HL-60 (cell line): ENCODE measurements around the gene ZFYVE19.

ENCODE experiments used
- DNase-seq, 2 experiments: peaks; one replicate each; pipeline ENCODE4 v3.0.0-alpha.2; 2010 to 2020; ENCODE audit warnings: low read depth in 1 of 2, low spot score in 1 of 2
- H3K27ac ChIP-seq: fragments of 250-450 bp; sonication (Bioruptor Pico); replicated peaks from 2 replicates; pipeline ENCODE4 v1.5.1; 2020; ENCODE audit warnings: mild to moderate bottlenecking, moderate library complexity
- H3K27me3 ChIP-seq: fragments of 250-450 bp; sonication (Bioruptor Pico); 2 replicates; pipeline ENCODE4 v1.5.1; 2021; ENCODE audit warnings: mild to moderate bottlenecking, moderate library complexity; ENCODE audit not compliant: insufficient read depth, poor library complexity, severe bottlenecking
- H3K4me3 ChIP-seq: replicated peaks from 2 replicates; pipeline ENCODE4 v1.5.1; 2011; ENCODE audit warnings: mild to moderate bottlenecking, control low read depth, low read length; ENCODE audit not compliant: insufficient read depth
- CTCF ChIP-seq: IDR thresholded peaks from one replicate; pipeline ENCODE4 v1.5.1; 2011; ENCODE audit warnings: low read length, control low read depth, inconsistent platforms; ENCODE audit not compliant: insufficient read depth
- GABPA ChIP-seq: IDR thresholded peaks from 2 replicates; pipeline ENCODE4 v1.6.1; 2012; ENCODE audit warnings: low read depth
- POLR2AphosphoS5 ChIP-seq: IDR thresholded peaks from 2 replicates; pipeline ENCODE4 v1.6.1; 2012; ENCODE audit warnings: low read depth
- REST ChIP-seq: IDR thresholded peaks from 2 replicates; pipeline ENCODE4 v1.6.1; 2012; ENCODE audit warnings: low read depth; ENCODE audit not compliant: insufficient replicate concordance
- SPI1 ChIP-seq: IDR thresholded peaks from 2 replicates; pipeline ENCODE4 v1.6.1; 2012; ENCODE audit warnings: low read depth, mild to moderate bottlenecking, borderline replicate concordance

ZFYVE19 gene

GRCh38 chr15:40773902-40774301 lies 33.0 kb upstream of the ZFYVE19 start:
- no peak for TF ChIP-seq GABPA
- no peak for TF ChIP-seq POLR2AphosphoS5
- no peak for TF ChIP-seq CTCF
- TF ChIP-seq REST, result no peak
- no peak for TF ChIP-seq SPI1
- no peak overlapping the region for H3K4me3 ChIP-seq
- H3K27me3 ChIP-seq, result no peaks in the 10 kb centered on the region
- DNase-seq, result no peak
- H3K27ac ChIP-seq, result no peak overlapping the region

- H3K4me3 ChIP-seq, result no peak overlapping the region
- no peaks in the 10 kb centered on the region for H3K27me3 ChIP-seq
- DNase-seq, result no peak
- TF ChIP-seq CTCF, result no peak
- TF ChIP-seq GABPA, result no peak
- no peak for TF ChIP-seq REST
- TF ChIP-seq POLR2AphosphoS5, result no peak
- TF ChIP-seq SPI1, result no peak
- no peak overlapping the region for H3K27ac ChIP-seq
Observed at GRCh38 chr15:40775007-40775406, 31.9 kb upstream of the ZFYVE19 start.

- no peak for TF ChIP-seq POLR2AphosphoS5
- TF ChIP-seq GABPA, result no peak
- no peak for TF ChIP-seq CTCF
- no peak for TF ChIP-seq SPI1
- TF ChIP-seq REST, result no peak
- Histone ChIP-seq H3K27ac (no peak overlapping the region), H3K4me3 (no peak overlapping the region), H3K27me3 (no peaks in the 10 kb centered on the region)
- DNase-seq, result no peak
Observed at GRCh38 chr15:40775740-40776536, 31.0 kb upstream of the ZFYVE19 start.
